Vagina (tissue), 2 donors: ENCODE results near the gene CBX8.

Experiments used
- POLR2A ChIP-seq, 2 donors: fragments of 450-650 bp; IDR thresholded peaks; one replicate each; pipeline ENCODE4 v1.6.1; 2017; ENCODE audit warnings: antibody characterized with exemption in 2 of 2, mild to moderate bottlenecking in 2 of 2, moderate library complexity in 2 of 2
- TF ChIP-seq, protein P1 (sequence below), 3 experiments: fragments of 450-650 bp in 2 of 3; fragments of 200-600 bp in 1 of 3; sonication (generic) in 1 of 3; IDR thresholded peaks; one replicate each; pipeline ENCODE4 v1.5.1; 2017 to 2019; ENCODE audit warnings: antibody characterized with exemption in 3 of 3, mild to moderate bottlenecking in 2 of 3, moderate library complexity in 2 of 3

DNA sequence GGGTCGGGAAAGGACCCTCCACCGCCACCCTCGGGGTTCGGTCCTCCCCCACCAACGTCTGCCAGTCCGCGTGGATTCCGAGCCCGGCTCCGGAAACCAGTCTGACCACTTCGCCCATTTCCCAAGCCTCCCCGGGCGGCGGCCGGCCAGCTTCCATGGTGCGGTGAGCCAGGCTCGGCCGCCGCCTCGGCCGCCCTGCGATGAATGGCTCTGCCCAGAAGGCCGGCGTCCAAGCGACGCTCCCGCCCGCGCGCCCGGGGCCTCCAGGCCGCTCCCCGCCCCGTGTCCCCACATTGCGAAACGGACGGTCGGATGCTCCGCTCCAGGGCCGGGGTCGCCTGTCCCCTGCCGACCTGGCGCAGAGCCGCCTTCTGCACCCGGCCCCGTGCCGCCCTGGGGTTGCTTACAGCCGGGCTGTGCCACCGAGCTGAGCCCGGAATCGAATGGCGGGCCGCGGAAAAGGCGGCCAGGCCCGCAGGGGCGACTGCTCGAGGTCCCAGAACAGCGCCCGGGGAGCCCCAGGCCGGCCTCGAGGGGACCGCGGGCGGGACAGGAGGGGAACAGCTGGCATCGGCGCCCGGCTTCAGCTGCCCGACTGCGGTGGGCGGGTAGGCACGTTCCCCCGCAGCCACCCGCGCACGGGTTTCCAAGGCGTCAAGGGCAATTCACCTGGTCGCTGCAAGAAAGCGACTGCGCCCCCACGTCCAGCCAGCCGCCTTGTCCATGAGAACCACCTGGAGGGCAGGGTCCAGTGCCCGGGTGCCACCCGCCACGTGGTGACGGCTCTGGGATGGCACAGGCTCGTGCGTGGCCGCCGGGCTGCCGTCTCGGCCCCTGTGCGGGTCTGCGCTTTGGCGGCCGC, 18.3 kb upstream of the CBX8 start:
- TF ChIP-seq, protein P1, sequence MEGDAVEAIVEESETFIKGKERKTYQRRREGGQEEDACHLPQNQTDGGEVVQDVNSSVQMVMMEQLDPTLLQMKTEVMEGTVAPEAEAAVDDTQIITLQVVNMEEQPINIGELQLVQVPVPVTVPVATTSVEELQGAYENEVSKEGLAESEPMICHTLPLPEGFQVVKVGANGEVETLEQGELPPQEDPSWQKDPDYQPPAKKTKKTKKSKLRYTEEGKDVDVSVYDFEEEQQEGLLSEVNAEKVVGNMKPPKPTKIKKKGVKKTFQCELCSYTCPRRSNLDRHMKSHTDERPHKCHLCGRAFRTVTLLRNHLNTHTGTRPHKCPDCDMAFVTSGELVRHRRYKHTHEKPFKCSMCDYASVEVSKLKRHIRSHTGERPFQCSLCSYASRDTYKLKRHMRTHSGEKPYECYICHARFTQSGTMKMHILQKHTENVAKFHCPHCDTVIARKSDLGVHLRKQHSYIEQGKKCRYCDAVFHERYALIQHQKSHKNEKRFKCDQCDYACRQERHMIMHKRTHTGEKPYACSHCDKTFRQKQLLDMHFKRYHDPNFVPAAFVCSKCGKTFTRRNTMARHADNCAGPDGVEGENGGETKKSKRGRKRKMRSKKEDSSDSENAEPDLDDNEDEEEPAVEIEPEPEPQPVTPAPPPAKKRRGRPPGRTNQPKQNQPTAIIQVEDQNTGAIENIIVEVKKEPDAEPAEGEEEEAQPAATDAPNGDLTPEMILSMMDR (IDR thresholded peaks at IDR 0.05) = no peak
- TF ChIP-seq POLR2A (IDR thresholded peaks at IDR 0.05) = no peak
